ENCODE data around the gene SPRED2.

SPRED2 gene

DNA sequence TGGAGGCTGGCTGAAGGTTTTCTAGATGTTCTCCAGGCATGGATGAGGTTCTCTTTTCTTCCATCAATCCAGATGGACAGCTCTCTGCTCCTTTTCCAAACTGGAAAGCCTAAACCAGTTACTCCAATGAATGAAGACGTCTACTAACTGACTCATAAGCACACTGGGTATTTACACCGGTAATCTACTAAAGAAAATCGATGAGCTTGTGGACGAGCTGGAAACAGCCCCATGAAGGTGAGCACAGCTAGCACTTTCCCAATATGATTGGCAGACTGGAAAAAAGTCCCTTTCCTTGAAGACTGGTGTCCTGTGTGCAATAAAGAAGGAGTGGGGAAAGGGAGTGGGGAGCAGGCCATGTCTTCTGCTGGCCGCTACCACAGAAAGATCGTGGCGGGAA is 120.8 kb downstream of the SPRED2 start:
- TF ChIP-seq ZFP3 (CRISPR knock-in tag; IDR thresholded peaks at IDR 0.05) (no peak), PPARA (CRISPR knock-in tag; IDR thresholded peaks at IDR 0.05; ENCODE audit: borderline replicate concordance) (no peak), GLIS3 (CRISPR knock-in tag; IDR thresholded peaks at IDR 0.05) (no peak), SNAI2 (CRISPR knock-in tag; IDR thresholded peaks at IDR 0.05) (no peak), ZNF70 (CRISPR knock-in tag; IDR thresholded peaks at IDR 0.05) (no peak), ZFP30 (CRISPR knock-in tag; IDR thresholded peaks at IDR 0.05) (no peak), CSDC2 (CRISPR knock-in tag; IDR thresholded peaks at IDR 0.05) (no peak), BACH2 (CRISPR knock-in tag; IDR thresholded peaks at IDR 0.05; ENCODE audit: borderline replicate concordance) (no peak), RARB (CRISPR knock-in tag; IDR thresholded peaks at IDR 0.05) (no peak), OSR1 (CRISPR knock-in tag; IDR thresholded peaks at IDR 0.05) (no peak), ESRRG (CRISPR knock-in tag; IDR thresholded peaks at IDR 0.05) (no peak), TOX (CRISPR knock-in tag; IDR thresholded peaks at IDR 0.05; ENCODE audit: borderline replicate concordance) (no peak), ZNF8 (CRISPR knock-in tag; IDR thresholded peaks at IDR 0.05) (no peak), ARNTL (CRISPR knock-in tag; IDR thresholded peaks at IDR 0.05; ENCODE audit: borderline replicate concordance, low read depth) (no peak)
- TF ChIP-seq, protein P1, sequence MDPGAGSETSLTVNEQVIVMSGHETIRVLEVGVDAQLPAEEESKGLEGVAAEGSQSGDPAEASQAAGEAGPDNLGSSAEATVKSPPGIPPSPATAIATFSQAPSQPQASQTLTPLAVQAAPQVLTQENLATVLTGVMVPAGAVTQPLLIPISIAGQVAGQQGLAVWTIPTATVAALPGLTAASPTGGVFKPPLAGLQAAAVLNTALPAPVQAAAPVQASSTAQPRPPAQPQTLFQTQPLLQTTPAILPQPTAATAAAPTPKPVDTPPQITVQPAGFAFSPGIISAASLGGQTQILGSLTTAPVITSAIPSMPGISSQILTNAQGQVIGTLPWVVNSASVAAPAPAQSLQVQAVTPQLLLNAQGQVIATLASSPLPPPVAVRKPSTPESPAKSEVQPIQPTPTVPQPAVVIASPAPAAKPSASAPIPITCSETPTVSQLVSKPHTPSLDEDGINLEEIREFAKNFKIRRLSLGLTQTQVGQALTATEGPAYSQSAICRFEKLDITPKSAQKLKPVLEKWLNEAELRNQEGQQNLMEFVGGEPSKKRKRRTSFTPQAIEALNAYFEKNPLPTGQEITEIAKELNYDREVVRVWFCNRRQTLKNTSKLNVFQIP (CRISPR knock-in tag; IDR thresholded peaks at IDR 0.05; ENCODE audit: borderline replicate concordance, low read depth) = no peak
- TF ChIP-seq, protein P2, sequence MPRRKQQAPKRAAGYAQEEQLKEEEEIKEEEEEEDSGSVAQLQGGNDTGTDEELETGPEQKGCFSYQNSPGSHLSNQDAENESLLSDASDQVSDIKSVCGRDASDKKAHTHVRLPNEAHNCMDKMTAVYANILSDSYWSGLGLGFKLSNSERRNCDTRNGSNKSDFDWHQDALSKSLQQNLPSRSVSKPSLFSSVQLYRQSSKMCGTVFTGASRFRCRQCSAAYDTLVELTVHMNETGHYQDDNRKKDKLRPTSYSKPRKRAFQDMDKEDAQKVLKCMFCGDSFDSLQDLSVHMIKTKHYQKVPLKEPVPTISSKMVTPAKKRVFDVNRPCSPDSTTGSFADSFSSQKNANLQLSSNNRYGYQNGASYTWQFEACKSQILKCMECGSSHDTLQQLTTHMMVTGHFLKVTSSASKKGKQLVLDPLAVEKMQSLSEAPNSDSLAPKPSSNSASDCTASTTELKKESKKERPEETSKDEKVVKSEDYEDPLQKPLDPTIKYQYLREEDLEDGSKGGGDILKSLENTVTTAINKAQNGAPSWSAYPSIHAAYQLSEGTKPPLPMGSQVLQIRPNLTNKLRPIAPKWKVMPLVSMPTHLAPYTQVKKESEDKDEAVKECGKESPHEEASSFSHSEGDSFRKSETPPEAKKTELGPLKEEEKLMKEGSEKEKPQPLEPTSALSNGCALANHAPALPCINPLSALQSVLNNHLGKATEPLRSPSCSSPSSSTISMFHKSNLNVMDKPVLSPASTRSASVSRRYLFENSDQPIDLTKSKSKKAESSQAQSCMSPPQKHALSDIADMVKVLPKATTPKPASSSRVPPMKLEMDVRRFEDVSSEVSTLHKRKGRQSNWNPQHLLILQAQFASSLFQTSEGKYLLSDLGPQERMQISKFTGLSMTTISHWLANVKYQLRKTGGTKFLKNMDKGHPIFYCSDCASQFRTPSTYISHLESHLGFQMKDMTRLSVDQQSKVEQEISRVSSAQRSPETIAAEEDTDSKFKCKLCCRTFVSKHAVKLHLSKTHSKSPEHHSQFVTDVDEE (CRISPR knock-in tag; IDR thresholded peaks at IDR 0.05) = no peak
- TF ChIP-seq, protein P3, sequence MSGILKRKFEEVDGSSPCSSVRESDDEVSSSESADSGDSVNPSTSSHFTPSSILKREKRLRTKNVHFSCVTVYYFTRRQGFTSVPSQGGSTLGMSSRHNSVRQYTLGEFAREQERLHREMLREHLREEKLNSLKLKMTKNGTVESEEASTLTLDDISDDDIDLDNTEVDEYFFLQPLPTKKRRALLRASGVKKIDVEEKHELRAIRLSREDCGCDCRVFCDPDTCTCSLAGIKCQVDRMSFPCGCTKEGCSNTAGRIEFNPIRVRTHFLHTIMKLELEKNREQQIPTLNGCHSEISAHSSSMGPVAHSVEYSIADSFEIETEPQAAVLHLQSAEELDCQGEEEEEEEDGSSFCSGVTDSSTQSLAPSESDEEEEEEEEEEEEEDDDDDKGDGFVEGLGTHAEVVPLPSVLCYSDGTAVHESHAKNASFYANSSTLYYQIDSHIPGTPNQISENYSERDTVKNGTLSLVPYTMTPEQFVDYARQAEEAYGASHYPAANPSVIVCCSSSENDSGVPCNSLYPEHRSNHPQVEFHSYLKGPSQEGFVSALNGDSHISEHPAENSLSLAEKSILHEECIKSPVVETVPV (CRISPR knock-in tag; IDR thresholded peaks at IDR 0.05) = no peak
- TF ChIP-seq, protein P4, sequence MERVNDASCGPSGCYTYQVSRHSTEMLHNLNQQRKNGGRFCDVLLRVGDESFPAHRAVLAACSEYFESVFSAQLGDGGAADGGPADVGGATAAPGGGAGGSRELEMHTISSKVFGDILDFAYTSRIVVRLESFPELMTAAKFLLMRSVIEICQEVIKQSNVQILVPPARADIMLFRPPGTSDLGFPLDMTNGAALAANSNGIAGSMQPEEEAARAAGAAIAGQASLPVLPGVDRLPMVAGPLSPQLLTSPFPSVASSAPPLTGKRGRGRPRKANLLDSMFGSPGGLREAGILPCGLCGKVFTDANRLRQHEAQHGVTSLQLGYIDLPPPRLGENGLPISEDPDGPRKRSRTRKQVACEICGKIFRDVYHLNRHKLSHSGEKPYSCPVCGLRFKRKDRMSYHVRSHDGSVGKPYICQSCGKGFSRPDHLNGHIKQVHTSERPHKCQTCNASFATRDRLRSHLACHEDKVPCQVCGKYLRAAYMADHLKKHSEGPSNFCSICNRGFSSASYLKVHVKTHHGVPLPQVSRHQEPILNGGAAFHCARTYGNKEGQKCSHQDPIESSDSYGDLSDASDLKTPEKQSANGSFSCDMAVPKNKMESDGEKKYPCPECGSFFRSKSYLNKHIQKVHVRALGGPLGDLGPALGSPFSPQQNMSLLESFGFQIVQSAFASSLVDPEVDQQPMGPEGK (CRISPR knock-in tag; IDR thresholded peaks at IDR 0.05; ENCODE audit: borderline replicate concordance) = no peak
- ATAC-seq = no peak

DNA sequence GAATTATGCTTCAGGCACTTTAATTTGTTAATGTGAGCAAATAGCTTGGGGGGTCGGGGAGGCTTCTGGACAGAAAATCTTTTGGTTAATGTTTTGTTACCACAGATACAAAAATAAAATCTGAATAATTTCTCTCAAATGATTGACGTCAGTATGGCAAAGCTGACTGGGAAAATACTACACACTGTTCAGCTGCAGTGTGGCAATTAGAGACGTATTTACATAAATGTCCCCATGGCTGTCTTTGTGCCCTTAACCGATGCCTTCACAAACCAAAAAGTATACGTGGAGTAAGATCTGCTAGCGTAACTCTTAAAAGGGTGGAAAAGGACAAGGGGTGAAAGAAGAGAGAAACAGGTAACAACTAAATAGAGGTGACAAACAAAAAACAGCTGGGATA is 121.3 kb downstream of the SPRED2 start:
- no peak for ATAC-seq
- TF ChIP-seq, protein P5, sequence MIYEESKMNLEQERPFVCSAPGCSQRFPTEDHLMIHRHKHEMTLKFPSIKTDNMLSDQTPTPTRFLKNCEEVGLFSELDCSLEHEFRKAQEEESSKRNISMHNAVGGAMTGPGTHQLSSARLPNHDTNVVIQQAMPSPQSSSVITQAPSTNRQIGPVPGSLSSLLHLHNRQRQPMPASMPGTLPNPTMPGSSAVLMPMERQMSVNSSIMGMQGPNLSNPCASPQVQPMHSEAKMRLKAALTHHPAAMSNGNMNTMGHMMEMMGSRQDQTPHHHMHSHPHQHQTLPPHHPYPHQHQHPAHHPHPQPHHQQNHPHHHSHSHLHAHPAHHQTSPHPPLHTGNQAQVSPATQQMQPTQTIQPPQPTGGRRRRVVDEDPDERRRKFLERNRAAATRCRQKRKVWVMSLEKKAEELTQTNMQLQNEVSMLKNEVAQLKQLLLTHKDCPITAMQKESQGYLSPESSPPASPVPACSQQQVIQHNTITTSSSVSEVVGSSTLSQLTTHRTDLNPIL (CRISPR knock-in tag; IDR thresholded peaks at IDR 0.05; ENCODE audit: low read depth) = no peak
- TF ChIP-seq TOX (CRISPR knock-in tag; IDR thresholded peaks at IDR 0.05; ENCODE audit: borderline replicate concordance) = no peak
- no peak for TF ChIP-seq GLIS3 (CRISPR knock-in tag; IDR thresholded peaks at IDR 0.05)
- TF ChIP-seq CSDC2 (CRISPR knock-in tag; IDR thresholded peaks at IDR 0.05) = no peak
- no peak for TF ChIP-seq ISL1 (CRISPR knock-in tag; IDR thresholded peaks at IDR 0.05)
- no peak for TF ChIP-seq RARB (CRISPR knock-in tag; IDR thresholded peaks at IDR 0.05)
- TF ChIP-seq, protein P1 (CRISPR knock-in tag; IDR thresholded peaks at IDR 0.05; ENCODE audit: borderline replicate concordance, low read depth) = no peak
- no peak for TF ChIP-seq ESRRG (CRISPR knock-in tag; IDR thresholded peaks at IDR 0.05)

Measured in SK-N-SH treated with all-trans-retinoic acid at 6 μM for 48 hours (cell line).